OCI-LY3 (cell line): ENCODE measurements around the gene ZNF562.
A peak's percentile ranks its signal among the peaks of the same experiment; 100 is the strongest.

ENCODE experiments used
- H2AFZ ChIP-seq: fragments of 200-600, 300-600 bp; shearing (Covaris generic); 2 replicates; pipeline ENCODE4 v1.6.0; 2014; ENCODE audit warnings: antibody characterized with exemption, low read depth, low read length
- H3K27ac ChIP-seq: fragments of 200-600, 300-600 bp; sonication (generic); 2 replicates; pipeline ENCODE4 v1.5.1; 2014; ENCODE audit warnings: mild to moderate bottlenecking, low read length, moderate library complexity, mixed read lengths
- H3K27me3 ChIP-seq: fragments of 200-600, 300-600 bp; sonication (generic); 2 replicates; pipeline ENCODE4 v1.6.1; 2014; ENCODE audit warnings: low read depth, low read length, mixed read lengths
- H3K36me3 ChIP-seq: fragments of 200-600, 300-600 bp; sonication (generic); replicated peaks from 2 replicates; pipeline ENCODE3; 2014; ENCODE audit warnings: low read depth, low read length, mixed read lengths
- H3K4me1 ChIP-seq: fragments of 300-600, 200-600 bp; sonication (generic); 2 replicates; pipeline ENCODE4 v1.6.1; 2014; ENCODE audit warnings: low read length, mixed read lengths
- H3K4me2 ChIP-seq: fragments of 200-600, 300-600 bp; sonication (generic); 2 replicates; pipeline ENCODE4 v1.6.1; 2014; ENCODE audit warnings: low read length, mixed read lengths
- H3K4me3 ChIP-seq: fragments of 300-600, 200-600 bp; sonication (generic); 2 replicates; pipeline ENCODE4 v1.5.1; 2014; ENCODE audit warnings: antibody characterized with exemption, mild to moderate bottlenecking, low read length, moderate library complexity
- H3K79me2 ChIP-seq: fragments of 300-600, 200-600 bp; shearing (Covaris generic); 2 replicates; pipeline ENCODE4 v1.6.1; 2014; ENCODE audit warnings: mild to moderate bottlenecking, low read length, mixed read lengths
- H3K9ac ChIP-seq: fragments of 300-600, 200-600 bp; shearing (Covaris generic); 2 replicates; pipeline ENCODE4 v1.6.0; 2014; ENCODE audit warnings: mild to moderate bottlenecking, low read length, moderate library complexity
- H3K9me3 ChIP-seq: fragments of 200-600, 300-600 bp; shearing (Covaris generic); 2 replicates; pipeline ENCODE4 v1.6.1; 2014; ENCODE audit warnings: low read length, mixed read lengths; ENCODE audit not compliant: insufficient read depth
- H4K20me1 ChIP-seq: fragments of 200-600, 300-600 bp; sonication (generic); 2 replicates; pipeline ENCODE4 v1.6.1; 2016; ENCODE audit warnings: low read length, mixed read lengths; ENCODE audit not compliant: insufficient read depth
- EZH2phosphoT487 ChIP-seq: fragments of 200-600 bp; shearing (Covaris generic); IDR thresholded peaks from 2 replicates; pipeline ENCODE4 v1.6.1; 2018; ENCODE audit warnings: antibody characterized with exemption, mixed run types, low read depth
- TF ChIP-seq, protein P1 (sequence below): fragments of 200-600, 300-600 bp; sonication (generic); IDR thresholded peaks from 2 replicates; pipeline ENCODE4 v1.5.1; 2014; ENCODE audit warnings: antibody characterized with exemption, low read length, low read depth

The ZNF562 gene

DNA sequence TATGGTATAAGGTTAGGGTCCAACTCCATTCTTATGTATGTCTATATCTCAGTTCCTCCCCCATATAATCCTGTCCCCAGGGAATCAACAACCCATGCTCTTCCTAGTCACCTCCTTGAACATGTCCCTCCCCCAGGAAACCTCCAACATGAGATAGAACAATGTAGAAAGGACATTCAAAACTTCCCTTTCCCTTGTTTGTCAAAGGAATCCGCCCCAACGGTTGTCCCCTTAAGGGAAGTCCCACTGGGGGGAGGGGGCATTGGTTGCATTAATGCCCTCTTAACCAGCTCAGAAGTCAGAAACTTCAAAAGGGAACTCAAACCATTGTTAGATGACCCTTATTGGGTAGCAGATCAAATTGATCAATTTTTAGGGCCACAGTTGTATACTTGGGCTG is 47.0 kb downstream of the ZNF562 start:
- H3K27ac ChIP-seq: no peak overlapping the region

DNA sequence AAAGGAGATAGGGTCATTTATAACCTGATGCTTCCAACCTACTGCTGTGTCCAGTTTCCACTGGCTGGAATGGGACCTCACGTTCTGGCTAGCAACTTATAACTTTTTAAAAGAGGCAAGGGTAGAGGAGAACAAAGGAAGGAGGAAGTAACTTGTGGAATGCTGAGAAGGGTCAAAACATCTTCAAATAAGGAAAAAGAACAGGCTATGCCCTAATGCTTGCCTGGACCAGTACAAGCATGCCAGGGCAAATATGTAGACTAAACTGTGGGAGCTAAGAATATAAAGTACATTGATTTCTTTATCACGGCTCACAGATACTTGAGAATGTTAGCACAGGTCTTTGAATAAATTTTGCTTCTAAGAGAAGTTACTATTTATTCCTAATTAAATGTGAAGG is 52.4 kb downstream of the ZNF562 start:
- TF ChIP-seq EZH2phosphoT487: no peak
- TF ChIP-seq, protein P1, sequence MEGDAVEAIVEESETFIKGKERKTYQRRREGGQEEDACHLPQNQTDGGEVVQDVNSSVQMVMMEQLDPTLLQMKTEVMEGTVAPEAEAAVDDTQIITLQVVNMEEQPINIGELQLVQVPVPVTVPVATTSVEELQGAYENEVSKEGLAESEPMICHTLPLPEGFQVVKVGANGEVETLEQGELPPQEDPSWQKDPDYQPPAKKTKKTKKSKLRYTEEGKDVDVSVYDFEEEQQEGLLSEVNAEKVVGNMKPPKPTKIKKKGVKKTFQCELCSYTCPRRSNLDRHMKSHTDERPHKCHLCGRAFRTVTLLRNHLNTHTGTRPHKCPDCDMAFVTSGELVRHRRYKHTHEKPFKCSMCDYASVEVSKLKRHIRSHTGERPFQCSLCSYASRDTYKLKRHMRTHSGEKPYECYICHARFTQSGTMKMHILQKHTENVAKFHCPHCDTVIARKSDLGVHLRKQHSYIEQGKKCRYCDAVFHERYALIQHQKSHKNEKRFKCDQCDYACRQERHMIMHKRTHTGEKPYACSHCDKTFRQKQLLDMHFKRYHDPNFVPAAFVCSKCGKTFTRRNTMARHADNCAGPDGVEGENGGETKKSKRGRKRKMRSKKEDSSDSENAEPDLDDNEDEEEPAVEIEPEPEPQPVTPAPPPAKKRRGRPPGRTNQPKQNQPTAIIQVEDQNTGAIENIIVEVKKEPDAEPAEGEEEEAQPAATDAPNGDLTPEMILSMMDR: no peak
- no peak overlapping the region for H3K27ac ChIP-seq
- peaks cover 9% of the 10 kb centered on the region; the same call in 1 of the 2 replicates for H3K4me1 ChIP-seq
- H2AFZ ChIP-seq: no peak overlapping the region
- H3K4me3 ChIP-seq: peak overlapping the region; percentile 5; the same call in 1 of the 2 replicates
- peaks cover 4% of the 10 kb centered on the region for H3K36me3 ChIP-seq
- H3K9me3 ChIP-seq: no peaks in the 10 kb centered on the region
- peaks cover 22% of the 10 kb centered on the region for H3K79me2 ChIP-seq
- no peak overlapping the region for H3K9ac ChIP-seq
- no peak overlapping the region for H3K4me2 ChIP-seq
- no peaks in the 10 kb centered on the region for H4K20me1 ChIP-seq
- no peaks in the 10 kb centered on the region for H3K27me3 ChIP-seq

More for the DNA sequence above, 47.0 kb downstream of the ZNF562 start:
- H2AFZ ChIP-seq: no peak overlapping the region
- H3K27me3 ChIP-seq: no peaks in the 10 kb centered on the region
- H3K9ac ChIP-seq: no peak overlapping the region
- no peak overlapping the region for H3K4me3 ChIP-seq
- no peaks in the 10 kb centered on the region for H3K79me2 ChIP-seq
- H3K4me2 ChIP-seq: no peak overlapping the region
- H3K36me3 ChIP-seq: peaks cover 7% of the 10 kb centered on the region
- H3K4me1 ChIP-seq: no peaks in the 10 kb centered on the region
- no peak for TF ChIP-seq EZH2phosphoT487
- TF ChIP-seq, protein P1: no peak
- no peaks in the 10 kb centered on the region for H3K9me3 ChIP-seq
- H4K20me1 ChIP-seq: no peaks in the 10 kb centered on the region

DNA sequence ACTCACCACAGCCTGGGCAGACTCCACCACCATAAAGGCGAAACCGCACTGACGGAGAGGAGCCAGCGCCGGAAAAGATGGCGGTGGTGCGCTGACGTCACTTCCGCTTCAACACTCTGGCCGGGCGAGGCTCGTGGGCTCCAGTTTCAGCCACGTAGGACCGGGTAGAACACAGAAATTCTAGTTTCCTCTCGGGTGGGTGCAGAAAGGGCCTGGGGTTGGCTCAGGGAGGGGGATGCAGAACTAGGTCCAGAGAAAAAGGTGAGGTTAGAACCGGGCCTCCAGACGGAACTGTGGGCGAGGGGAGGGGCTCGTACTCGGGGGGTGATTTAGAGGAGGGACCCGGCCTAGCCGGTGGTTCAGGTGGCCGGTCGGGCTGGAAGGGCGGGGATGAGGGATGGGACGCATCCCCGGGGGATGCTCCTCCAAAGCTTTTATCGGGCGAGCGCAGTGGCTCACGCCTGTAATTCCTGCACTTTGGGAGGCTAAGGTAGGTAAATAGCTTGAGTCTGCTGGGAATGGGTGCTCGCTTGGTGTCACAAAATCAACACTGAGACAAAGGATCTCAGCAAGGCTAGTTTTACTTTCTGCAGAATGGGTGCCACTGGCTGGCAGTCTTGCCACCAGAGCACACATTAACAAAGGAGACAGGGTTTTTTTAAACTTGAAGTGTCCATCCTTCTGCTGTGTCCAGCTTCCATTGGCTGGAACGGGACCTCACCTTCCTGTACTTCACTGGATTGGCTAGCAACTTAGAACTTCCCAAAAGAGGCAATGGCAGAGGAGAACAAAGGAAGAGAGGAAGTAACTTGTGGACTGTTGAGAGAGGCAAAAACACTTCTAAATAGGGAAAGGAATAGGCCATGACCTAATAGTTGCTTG is 53.5 kb downstream of the ZNF562 start, which contains the start of gene ZNF561:
Gene ZNF561, minus strand, starts transcription at position 77 of the 882 bp plus-strand sequence. CDS start 1,776 bp downstream, outside the sequence.
- Histone ChIP-seq H2AFZ (peak within 1 kb of the TSS; percentile 91), H3K27ac (peak within 1 kb of the TSS; percentile 74), H3K36me3 (peaks cover 4% of the 10 kb centered on the region), H3K27me3 (no peaks in the 10 kb centered on the region), H3K4me1 (peaks cover 9% of the 10 kb centered on the region; the same call in 1 of the 2 replicates), H3K4me2 (peak within 1 kb of the TSS; percentile 75), H3K9ac (peak within 1 kb of the TSS; percentile 82), H3K79me2 (peaks cover 22% of the 10 kb centered on the region), H4K20me1 (no peaks in the 10 kb centered on the region), H3K4me3 (peak within 1 kb of the TSS; percentile 79), H3K9me3 (no peaks in the 10 kb centered on the region)
- TF ChIP-seq, protein P1: no peak
- TF ChIP-seq EZH2phosphoT487: no peak

DNA sequence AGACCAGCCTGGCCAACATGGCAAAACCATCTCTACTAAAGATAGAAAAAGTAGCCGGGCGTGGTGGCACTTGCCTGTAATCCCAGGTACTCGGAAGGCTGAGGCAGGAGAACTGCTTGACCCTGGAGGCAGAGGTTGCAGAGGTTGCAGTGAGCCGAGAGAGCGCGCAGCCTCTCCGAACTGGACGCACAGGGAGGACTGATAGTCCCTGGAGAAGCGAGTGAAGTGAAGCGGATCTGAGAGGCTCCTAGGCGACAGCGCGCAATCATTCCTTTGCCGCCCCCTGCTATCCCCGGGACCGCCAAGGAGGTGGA is 54.1 kb downstream of the ZNF562 start:
- TF ChIP-seq, protein P1: no peak
- peaks cover 9% of the 10 kb centered on the region; the same call in 1 of the 2 replicates for H3K4me1 ChIP-seq
- no peaks in the 10 kb centered on the region for H3K27me3 ChIP-seq
- H2AFZ ChIP-seq: peak overlapping the region; percentile 91
- peak overlapping the region; percentile 74 for H3K27ac ChIP-seq
- peak overlapping the region; percentile 82 for H3K9ac ChIP-seq
- peaks cover 22% of the 10 kb centered on the region for H3K79me2 ChIP-seq
- no peaks in the 10 kb centered on the region for H4K20me1 ChIP-seq
- peak overlapping the region; percentile 79 for H3K4me3 ChIP-seq
- no peaks in the 10 kb centered on the region for H3K9me3 ChIP-seq
- H3K36me3 ChIP-seq: peaks cover 7% of the 10 kb centered on the region
- peak overlapping the region; percentile 75 for H3K4me2 ChIP-seq
